Measurements from ENCODE around the gene CCL3.
"Not testable (repeated sequence)": the region's sequence is repeated elsewhere in the genome, so short reads cannot be mapped to it uniquely, and the experiment has no call there.

Gene CCL3

GRCh38 chr17:36124879-36125824, 35.2 kb upstream of the CCL3 start:
- no peak for FAIRE-seq
- no peak for TF ChIP-seq POLR2A (IDR thresholded peaks at IDR 0.05; ENCODE audit: low read depth, low read length)
- DNase-seq (ENCODE audit: insufficient read length, low spot score): no peak

DNA sequence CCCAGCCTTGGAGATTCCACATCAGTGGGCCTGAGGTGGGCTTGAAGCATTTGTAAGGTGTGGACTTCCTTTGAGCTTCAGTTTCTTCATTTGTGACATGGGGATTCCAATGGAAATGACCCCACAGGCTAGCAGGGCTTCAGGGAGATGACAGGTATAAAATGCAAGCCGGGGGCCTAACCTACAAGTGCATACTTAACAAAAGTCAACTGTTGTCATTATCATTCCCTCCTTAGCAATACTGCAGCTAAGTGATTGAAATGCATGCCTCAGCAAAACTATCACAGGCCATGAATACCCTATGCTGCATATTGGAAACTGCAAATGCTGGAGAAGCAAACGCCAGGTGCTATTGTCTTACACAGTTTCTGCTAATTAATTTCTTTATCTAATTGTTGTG, 33.5 kb upstream of the CCL3 start:
- FAIRE-seq (no peak), DNase-seq (ENCODE audit: insufficient read length, low spot score) (no peak)
- TF ChIP-seq POLR2A (IDR thresholded peaks at IDR 0.05; ENCODE audit: low read depth, low read length): no peak

- not testable (repeated sequence) for FAIRE-seq; DNase-seq (ENCODE audit: insufficient read length, low spot score)
Measured at GRCh38 chr17:36121099-36121498, 31.2 kb upstream of the CCL3 start.

DNA sequence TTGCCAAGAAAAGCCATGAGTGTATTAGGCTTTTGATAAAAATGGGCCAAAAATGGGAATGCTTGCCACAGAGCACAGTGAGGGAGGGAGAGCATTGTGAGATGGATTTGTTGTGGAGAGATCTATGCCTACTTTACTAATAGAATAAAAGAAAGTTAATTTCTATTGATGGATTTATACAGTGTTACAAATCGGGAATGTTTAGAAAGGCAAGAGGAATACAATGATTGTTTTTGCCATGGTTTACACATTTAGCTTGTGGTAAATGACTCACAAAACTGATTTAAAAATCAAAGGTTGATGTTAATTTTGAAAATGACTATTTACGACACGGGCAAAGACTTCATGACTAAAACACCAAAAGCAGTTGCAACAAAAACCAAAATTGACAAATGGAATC, 30.3 kb upstream of the CCL3 start:
- no peak for TF ChIP-seq POLR2A (IDR thresholded peaks at IDR 0.05; ENCODE audit: low read depth, low read length)
- DNase-seq (ENCODE audit: insufficient read length, low spot score) (no peak), FAIRE-seq (no peak)

DNA sequence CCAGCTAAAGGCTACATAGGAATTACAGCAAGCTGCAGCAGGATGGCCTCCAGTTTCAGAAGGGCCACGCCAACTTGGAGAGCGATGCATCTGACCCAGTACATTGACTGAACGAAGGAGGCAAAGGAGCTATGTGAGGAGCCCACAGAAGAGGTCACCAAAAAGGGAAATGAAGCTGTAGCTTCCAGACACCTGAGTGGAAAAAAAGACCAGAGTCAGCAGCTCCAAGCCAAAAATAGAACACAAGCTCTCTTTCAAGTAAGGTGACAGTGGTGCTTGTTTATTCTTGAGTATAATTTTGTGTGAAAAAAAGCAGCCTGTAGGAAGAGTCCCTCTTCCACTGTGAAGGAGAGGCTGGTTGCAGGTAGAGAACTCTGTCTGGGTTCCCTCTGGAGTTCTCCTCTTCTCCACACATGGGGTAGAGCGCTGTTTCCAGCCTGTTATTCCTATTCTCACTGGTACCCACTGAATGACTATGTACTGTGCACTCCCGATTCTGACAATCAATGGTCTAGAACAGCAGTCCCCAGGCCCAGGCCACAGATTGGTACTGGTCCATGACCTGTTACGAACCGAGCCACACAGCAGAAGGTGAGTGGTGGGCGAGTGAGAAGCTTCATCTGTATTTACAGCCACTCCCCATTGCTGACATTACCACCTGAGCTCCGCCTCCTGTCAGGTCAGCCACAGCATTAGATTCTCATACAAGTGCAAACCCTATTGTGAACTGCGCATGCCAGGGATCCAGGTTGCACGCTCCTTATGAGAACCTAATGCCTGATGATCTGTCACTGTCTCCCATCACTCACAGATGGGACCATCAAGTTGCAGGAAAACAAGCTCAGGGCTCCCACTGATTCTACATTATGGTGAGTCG, 28.8 kb upstream of the CCL3 start:
- no peak for DNase-seq (ENCODE audit: insufficient read length, low spot score)
- no peak for FAIRE-seq

DNA sequence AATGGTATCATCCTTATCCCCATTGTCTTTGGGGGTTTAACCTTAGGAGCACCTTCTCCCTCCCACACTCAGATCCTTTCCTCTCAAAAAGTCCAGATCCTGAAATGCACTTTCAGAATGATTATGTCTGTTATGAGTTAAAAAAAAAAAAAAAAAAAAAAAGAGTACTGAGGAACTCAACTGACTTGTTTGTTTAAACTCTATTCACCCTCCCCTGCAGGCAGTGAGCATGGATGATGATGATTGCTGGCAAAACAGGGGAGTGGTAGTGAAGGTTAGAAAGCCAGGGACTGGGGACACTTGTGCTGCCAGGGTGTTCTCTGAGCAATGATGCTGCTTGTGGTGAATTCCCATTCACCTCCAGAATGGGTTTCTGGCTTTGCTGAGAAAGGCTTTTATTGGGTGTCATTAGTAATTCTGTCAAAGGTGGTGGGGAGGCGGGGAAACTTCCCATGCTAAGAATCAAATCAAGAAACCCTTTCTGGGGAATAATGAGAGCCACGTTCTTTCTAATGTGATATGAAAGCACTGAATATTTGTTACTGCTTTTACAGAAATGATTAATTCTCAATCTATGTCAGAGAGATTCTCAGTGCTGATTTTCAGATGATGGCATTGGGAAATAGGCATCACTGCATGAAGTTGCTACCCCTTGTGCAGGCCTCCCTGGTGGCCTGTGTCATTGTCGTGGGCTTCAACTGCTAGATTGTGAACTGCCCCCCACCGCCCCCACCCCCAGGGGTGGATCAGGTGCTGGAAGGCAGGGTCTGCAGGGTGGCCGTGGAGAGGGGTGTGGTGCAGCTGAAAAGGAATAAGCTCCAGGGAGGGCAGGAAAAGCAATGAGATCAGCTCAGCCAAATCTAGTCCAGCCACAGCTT, 27.8 kb upstream of the CCL3 start:
- FAIRE-seq (no peak), DNase-seq (ENCODE audit: insufficient read length, low spot score) (no peak)
- no peak for TF ChIP-seq POLR2A (IDR thresholded peaks at IDR 0.05; ENCODE audit: low read depth, low read length)

More for the DNA sequence above, 28.8 kb upstream of the CCL3 start:
- TF ChIP-seq POLR2A (IDR thresholded peaks at IDR 0.05; ENCODE audit: low read depth, low read length): no peak

- DNase-seq (ENCODE audit: insufficient read length, low spot score); FAIRE-seq: not testable (repeated sequence)
Measured at GRCh38 chr17:36115649-36115977, 25.7 kb upstream of the CCL3 start.

DNA sequence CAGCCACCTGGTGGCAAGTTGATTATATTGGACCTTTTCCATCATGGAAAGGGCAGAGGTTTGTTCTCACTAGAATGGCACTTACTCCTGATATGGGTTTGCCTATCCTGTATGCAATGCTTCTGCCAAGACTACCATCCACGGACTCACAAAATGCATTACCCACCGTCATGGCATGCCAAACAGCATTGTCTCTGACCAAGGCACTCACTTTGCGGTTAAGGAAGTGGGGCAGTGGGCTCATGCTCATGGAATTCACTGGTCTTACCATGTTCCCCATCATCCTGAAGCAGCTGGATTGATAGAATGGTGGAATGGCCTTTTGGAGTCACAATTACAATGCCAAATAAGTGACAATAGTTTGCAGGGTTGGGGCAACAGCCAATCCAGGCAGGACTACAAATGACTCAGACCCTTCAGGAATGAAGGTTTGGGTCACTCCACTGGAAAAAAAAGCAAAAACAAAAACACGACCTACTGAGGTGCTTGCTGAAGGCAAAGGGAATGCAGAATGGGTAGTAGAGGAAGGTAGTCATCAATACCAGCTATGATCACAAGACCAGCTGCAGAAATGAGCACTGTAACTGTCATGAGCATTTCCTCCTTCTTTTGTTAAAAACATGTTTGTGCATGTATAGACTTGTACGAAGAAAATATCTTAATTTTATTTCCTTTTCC, 25.2 kb upstream of the CCL3 start:
- FAIRE-seq; DNase-seq (ENCODE audit: insufficient read length, low spot score): not testable (repeated sequence)

GRCh38 chr17:36113131-36113530, 23.2 kb upstream of the CCL3 start:
- not testable (repeated sequence) for FAIRE-seq; DNase-seq (ENCODE audit: insufficient read length, low spot score)

DNA sequence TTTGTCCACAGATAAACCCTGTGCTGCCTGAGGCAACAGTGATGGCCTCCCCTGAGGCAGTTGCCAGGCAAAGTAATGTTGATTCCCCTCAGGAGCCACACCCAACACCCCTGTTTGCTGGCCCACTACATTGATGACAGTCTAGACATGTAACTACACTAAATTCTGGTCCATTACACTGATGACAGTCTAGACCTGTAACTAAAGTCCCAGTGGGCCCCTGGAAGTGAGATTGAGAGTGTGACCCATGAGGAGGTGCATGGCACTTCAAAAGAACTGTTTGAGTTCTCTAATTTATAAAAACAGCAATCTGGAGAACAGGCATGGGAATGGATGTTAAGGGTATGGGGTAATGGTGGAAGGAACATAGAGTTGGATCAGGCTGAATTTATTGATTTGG, 22.6 kb upstream of the CCL3 start:
- no peak for DNase-seq (ENCODE audit: insufficient read length, low spot score)
- FAIRE-seq: no peak
- no peak for TF ChIP-seq POLR2A (IDR thresholded peaks at IDR 0.05; ENCODE audit: low read depth, low read length)

DNA sequence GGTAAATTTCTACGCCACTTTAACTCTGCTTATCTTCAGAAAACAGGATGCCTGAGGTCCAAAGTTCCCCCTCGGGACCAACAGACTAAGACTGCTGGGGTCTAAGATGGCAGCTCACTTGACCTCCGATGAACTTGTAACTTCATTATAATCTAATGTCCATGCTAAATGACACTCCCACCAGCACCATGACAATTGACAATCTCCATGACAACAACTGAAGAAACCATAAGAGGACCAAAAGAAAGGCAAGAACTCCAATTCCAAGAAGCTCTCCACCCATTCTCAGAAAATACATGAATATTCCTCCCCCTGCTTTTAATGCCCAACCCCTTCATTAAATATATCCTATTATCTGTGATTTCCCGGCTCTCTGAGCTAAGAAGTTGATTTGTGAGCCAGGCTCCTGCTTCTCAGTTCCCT, 21.1 kb upstream of the CCL3 start:
- no peak for FAIRE-seq
- DNase-seq (ENCODE audit: insufficient read length, low spot score): no peak
- TF ChIP-seq POLR2A (IDR thresholded peaks at IDR 0.05; ENCODE audit: low read depth, low read length): no peak

GRCh38 chr17:36108265-36108664, 18.3 kb upstream of the CCL3 start:
- not testable (repeated sequence) for DNase-seq (ENCODE audit: insufficient read length, low spot score); FAIRE-seq

- TF ChIP-seq POLR2A (IDR thresholded peaks at IDR 0.05; ENCODE audit: low read depth, low read length): no peak
- FAIRE-seq (no peak), DNase-seq (ENCODE audit: insufficient read length, low spot score) (no peak)
Measured at GRCh38 chr17:36107660-36108059, 17.7 kb upstream of the CCL3 start.

Measured in H54 (cell line).